CD4-positive, alpha-beta T cell treated with Interleukin-4 for 4 hours (primary cell): ENCODE results near the gene FMNL2.

ENCODE experiments used
- DNase-seq: peaks from one replicate; pipeline ENCODE4 v3.0.0-alpha.2; 2020

The FMNL2 gene

GRCh38 chr2:152427902-152428301 lies 92.9 kb downstream of the FMNL2 start:
- no peak for DNase-seq

GRCh38 chr2:152428800-152429582 lies 94.0 kb downstream of the FMNL2 start:
- no peak for DNase-seq

- no peak for DNase-seq
These were observed 95.9 kb downstream of the FMNL2 start for GRCh38 chr2:152430876-152431275.

- DNase-seq = no peak
These were observed 96.6 kb downstream of the FMNL2 start for GRCh38 chr2:152431370-152432098.

GRCh38 chr2:152432206-152432653 lies 97.3 kb downstream of the FMNL2 start:
- no peak for DNase-seq

- DNase-seq = no peak
These were observed 97.8 kb downstream of the FMNL2 start for GRCh38 chr2:152432765-152433164.

- no peak for DNase-seq
These were observed 98.3 kb downstream of the FMNL2 start for GRCh38 chr2:152433289-152433688.

GRCh38 chr2:152433791-152434190 lies 98.8 kb downstream of the FMNL2 start:
- no peak for DNase-seq

GRCh38 chr2:152434395-152435182 lies 99.6 kb downstream of the FMNL2 start:
- no peak for DNase-seq

GRCh38 chr2:152436148-152436547 lies 101.2 kb downstream of the FMNL2 start:
- DNase-seq = no peak

GRCh38 chr2:152437276-152438108 lies 102.5 kb downstream of the FMNL2 start:
- no peak for DNase-seq

- DNase-seq = no peak
These were observed 105.1 kb downstream of the FMNL2 start for GRCh38 chr2:152440049-152440448.

- no peak for DNase-seq
These were observed 105.5 kb downstream of the FMNL2 start for GRCh38 chr2:152440460-152440859.

GRCh38 chr2:152441961-152442360 lies 107.0 kb downstream of the FMNL2 start:
- DNase-seq = no peak

- no peak for DNase-seq
These were observed 108.8 kb downstream of the FMNL2 start for GRCh38 chr2:152443771-152444170.

- DNase-seq = no peak
These were observed 109.5 kb downstream of the FMNL2 start for GRCh38 chr2:152444448-152444847.

GRCh38 chr2:152445375-152445774 lies 110.4 kb downstream of the FMNL2 start:
- no peak for DNase-seq

- no peak for DNase-seq
These were observed 110.8 kb downstream of the FMNL2 start for GRCh38 chr2:152445791-152446201.

GRCh38 chr2:152446213-152446612 lies 111.2 kb downstream of the FMNL2 start:
- no peak for DNase-seq

- no peak for DNase-seq
These were observed 112.9 kb downstream of the FMNL2 start for GRCh38 chr2:152447897-152448296.

- no peak for DNase-seq
These were observed 113.6 kb downstream of the FMNL2 start for GRCh38 chr2:152448606-152449005.

- no peak for DNase-seq
These were observed 114.6 kb downstream of the FMNL2 start for GRCh38 chr2:152449578-152449977.

GRCh38 chr2:152450176-152450575 lies 115.2 kb downstream of the FMNL2 start:
- DNase-seq = no peak
